Spleen (tissue), 11 donors: ENCODE data around the gene DENND1A. TPM values are rescaled to one million over a fixed set of nuclear protein-coding genes. Genes with fewer than 3 reads are reported as not detected.

Source experiments
- DNase-seq: peaks from one replicate; pipeline ENCODE4 v3.0.0-alpha.2; 2020
- H3K27ac ChIP-seq, 8 donors: fragments of 200-600 bp; sonication (generic) in 7 of 8; 1 replicate in 4 of 8; 2 replicates in 4 of 8; pipeline versions ENCODE4 v1.5.0 to v1.8.0; 2016 to 2021; ENCODE audit warnings: inconsistent platforms in 4 of 8, mild to moderate bottlenecking in 4 of 8, moderate library complexity in 1 of 8
- H3K27me3 ChIP-seq, 7 donors: fragments of 200-600 bp; sonication (generic) in 6 of 7; replicated peaks in 1 of 7; 1 replicate in 4 of 7; 2 replicates in 3 of 7; pipeline versions ENCODE4 v1.5.0 to v1.8.0; 2016 to 2021; ENCODE audit warnings: inconsistent platforms in 3 of 7, mild to moderate bottlenecking in 1 of 7
- H3K36me3 ChIP-seq, 6 donors: fragments of 200-600 bp; sonication (generic) in 5 of 6; 1 replicate in 4 of 6; 2 replicates in 2 of 6; pipeline versions ENCODE4 v1.5.0 to v1.8.0; 2016 to 2021; ENCODE audit warnings: inconsistent platforms in 2 of 6
- H3K4me1 ChIP-seq, 6 donors: fragments of 200-600 bp; sonication (generic) in 5 of 6; 1 replicate in 3 of 6; 2 replicates in 3 of 6; pipeline versions ENCODE4 v1.5.0 to v1.8.0; 2016 to 2021; ENCODE audit warnings: inconsistent platforms in 3 of 6
- H3K4me3 ChIP-seq, 8 donors: fragments of 200-600 bp; sonication (generic) in 7 of 8; 1 replicate in 4 of 8; 2 replicates in 4 of 8; pipeline versions ENCODE4 v1.5.0 to v1.8.0; 2016 to 2021; ENCODE audit warnings: inconsistent platforms in 4 of 8, mild to moderate bottlenecking in 4 of 8, moderate library complexity in 2 of 8
- H3K9me3 ChIP-seq, 8 donors: fragments of 200-600 bp; sonication (generic) in 7 of 8; 1 replicate in 4 of 8; 2 replicates in 4 of 8; pipeline versions ENCODE4 v1.5.0 to v1.8.0; 2016 to 2021; ENCODE audit warnings: inconsistent platforms in 4 of 8
- POLR2A ChIP-seq, 3 donors: fragments of 450-650 bp; IDR thresholded peaks; one replicate each; pipeline ENCODE4 v1.5.1; 2017; ENCODE audit warnings: antibody characterized with exemption in 3 of 3, mild to moderate bottlenecking in 1 of 3
- POLR2AphosphoS5 ChIP-seq, 3 donors: sonication (generic); formaldehyde crosslinking; IDR thresholded peaks; one replicate each; pipeline ENCODE4 v1.5.1; 2017; ENCODE audit warnings: antibody characterized with exemption in 3 of 3
- WGBS, 5 donors: extraction: QIAGEN DNeasy Blood & Tissue Kit in 3 of 5; methylation state at CpG; one replicate each; pipeline versions ENCODE4 v1.1.5 to v1.1.7; 2013 to 2018; 5-methylcytosine and 5-hydroxymethylcytosine counted together
- intact Hi-C: fragments of 100-400 bp; cut with DNase I; formaldehyde crosslinking; loops from one replicate; pipeline ENCODE4 v1.15.0; 2023; ENCODE audit warnings: low total_unique reads
- polyA plus RNA-seq, 3 donors: library from polyadenylated mRNA; stranded (reverse); fragments of 200-250 nt; gene quantifications; one replicate each; pipeline ENCODE4 v1.2.1, GENCODE V29; 2013
- total RNA-seq, 7 donors: library from RNA; depleted of rRNA in 3 of 7; stranded (reverse); fragments of >200 nt in 3 of 7; fragmentation: NEBNext Ultra II Directional in 4 of 7; extraction: Animal tissue kit (Norgen Biotek cat#: 25700) in 4 of 7; gene quantifications; one replicate each; pipeline versions ENCODE4 v1.1.0 to v1.2.1, GENCODE V29; 2016 to 2021
- TF ChIP-seq, protein P1 (sequence below), 11 experiments: fragments of 200-600 bp in 7 of 11; fragments of 450-650 bp in 4 of 11; sonication (generic) in 4 of 11; IDR thresholded peaks in 8 of 11; conservative IDR thresholded peaks in 3 of 11; 1 replicate in 7 of 11; 2 replicates in 4 of 11; pipeline versions ENCODE4 v1.4.0 to v1.8.0; 2016 to 2021; ENCODE audit warnings: antibody characterized with exemption in 11 of 11, inconsistent platforms in 4 of 11, mild to moderate bottlenecking in 1 of 11
- donor health status: healthy with polysubstance abuse.
- donor health status: DM: no; HTN: no; CAD: no; lungs with moderate emphysema.
- donor health status: DM: no; HTN: no; CAD: no.
- donor health status: Bipolar disorder and iron deficiency.
- donor health status: healthy.
- donor health status: DM: no; HTN: no; CAD: no.
- donor health status: DM: yes; HTN: yes; CAD: no.

The DENND1A gene
- total and polyA plus RNA-seq, 10 donors, result 5.4 to 59.3 (median 48.8) TPM

GRCh38 chr9:123660691-123661466 lies 269.0 kb downstream of the DENND1A start:
- Histone ChIP-seq H3K27ac (no peak overlapping the region), H3K4me3 (no peak overlapping the region), H3K27me3 (no peaks in the 10 kb centered on the region), H3K4me1 (peaks cover 0 to 49% (median 18%) of the 10 kb centered on the region in 6 donors), H3K36me3 (peaks cover 0 to 32% (median 5%) of the 10 kb centered on the region in 6 donors), H3K9me3 (peaks cover 0 to 42% (median 32%) of the 10 kb centered on the region in 8 donors)
- intact Hi-C loops, result no loop called here
- WGBS, 5 donors, result 76 to 85% (median 78%) methylated on average over 9 of the region's 9 CpGs
- TF ChIP-seq POLR2A (IDR thresholded peaks at IDR 0.05) (no peak), POLR2AphosphoS5 (IDR thresholded peaks at IDR 0.05) (no peak)
- TF ChIP-seq, protein P1, sequence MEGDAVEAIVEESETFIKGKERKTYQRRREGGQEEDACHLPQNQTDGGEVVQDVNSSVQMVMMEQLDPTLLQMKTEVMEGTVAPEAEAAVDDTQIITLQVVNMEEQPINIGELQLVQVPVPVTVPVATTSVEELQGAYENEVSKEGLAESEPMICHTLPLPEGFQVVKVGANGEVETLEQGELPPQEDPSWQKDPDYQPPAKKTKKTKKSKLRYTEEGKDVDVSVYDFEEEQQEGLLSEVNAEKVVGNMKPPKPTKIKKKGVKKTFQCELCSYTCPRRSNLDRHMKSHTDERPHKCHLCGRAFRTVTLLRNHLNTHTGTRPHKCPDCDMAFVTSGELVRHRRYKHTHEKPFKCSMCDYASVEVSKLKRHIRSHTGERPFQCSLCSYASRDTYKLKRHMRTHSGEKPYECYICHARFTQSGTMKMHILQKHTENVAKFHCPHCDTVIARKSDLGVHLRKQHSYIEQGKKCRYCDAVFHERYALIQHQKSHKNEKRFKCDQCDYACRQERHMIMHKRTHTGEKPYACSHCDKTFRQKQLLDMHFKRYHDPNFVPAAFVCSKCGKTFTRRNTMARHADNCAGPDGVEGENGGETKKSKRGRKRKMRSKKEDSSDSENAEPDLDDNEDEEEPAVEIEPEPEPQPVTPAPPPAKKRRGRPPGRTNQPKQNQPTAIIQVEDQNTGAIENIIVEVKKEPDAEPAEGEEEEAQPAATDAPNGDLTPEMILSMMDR (IDR thresholded peaks at IDR 0.05 in 8 of 11, conservative IDR thresholded peaks at IDR 0.05 in 3 of 11), result no peak
- DNase-seq, result no peak

DNA sequence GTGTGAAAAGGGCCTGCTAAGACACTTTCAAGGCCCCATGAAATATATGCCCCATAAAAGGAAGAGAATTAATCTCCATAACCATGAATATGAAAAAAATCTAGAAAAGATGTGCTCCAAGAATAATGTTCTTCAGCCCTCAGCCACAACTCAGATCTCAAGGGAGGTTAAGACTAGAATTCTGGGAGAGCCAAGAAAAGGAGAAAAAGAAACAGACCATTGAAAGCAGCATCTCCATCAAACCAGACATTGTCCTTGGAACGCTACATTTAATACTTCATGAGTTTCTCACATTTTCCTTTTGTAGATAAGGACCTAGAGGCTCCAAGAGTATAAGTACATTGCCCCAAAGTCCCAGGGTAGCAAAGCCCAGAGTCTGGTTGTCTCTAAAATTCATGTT lies 270.6 kb downstream of the DENND1A start:
- Histone ChIP-seq H3K4me3 (no peak overlapping the region), H3K4me1 (peaks cover 0 to 49% (median 18%) of the 10 kb centered on the region in 6 donors), H3K27ac (peak overlapping the region in 4 of 8 donors; percentile 42 to 65 (median 56)), H3K36me3 (peaks cover 0 to 32% (median 2%) of the 10 kb centered on the region in 6 donors), H3K9me3 (peaks cover 0 to 27% (median 17%) of the 10 kb centered on the region in 8 donors), H3K27me3 (no peaks in the 10 kb centered on the region)
- DNase-seq, result no peak
- intact Hi-C loops, result no loop called here
- WGBS, 5 donors, result 44 to 91% (median 84%) methylated on average over 1 of the region's 1 CpG
- TF ChIP-seq POLR2AphosphoS5 (IDR thresholded peaks at IDR 0.05) (no peak), POLR2A (IDR thresholded peaks at IDR 0.05) (no peak)
- TF ChIP-seq, protein P1 (IDR thresholded peaks at IDR 0.05 in 8 of 11, conservative IDR thresholded peaks at IDR 0.05 in 3 of 11), result no peak

- intact Hi-C loops, result no loop called here
- Histone ChIP-seq H3K4me1 (peaks cover 0 to 49% (median 18%) of the 10 kb centered on the region in 6 donors), H3K27ac (peak overlapping the region in 4 of 8 donors; percentile 42 to 65 (median 56)), H3K27me3 (no peaks in the 10 kb centered on the region), H3K36me3 (peaks cover 0 to 37% (median 2%) of the 10 kb centered on the region in 6 donors), H3K9me3 (peaks cover 0 to 22% (median 12%) of the 10 kb centered on the region in 8 donors), H3K4me3 (no peak overlapping the region)
- DNase-seq, result no peak
- TF ChIP-seq POLR2AphosphoS5 (IDR thresholded peaks at IDR 0.05) (peak in 1 of 3 donors; percentile 14), POLR2A (IDR thresholded peaks at IDR 0.05) (no peak)
- WGBS, 5 donors, result 45 to 66% (median 48%) methylated on average over 3 of the region's 3 CpGs
Measured at GRCh38 chr9:123658792-123659191, 271.1 kb downstream of the DENND1A start.

DNA sequence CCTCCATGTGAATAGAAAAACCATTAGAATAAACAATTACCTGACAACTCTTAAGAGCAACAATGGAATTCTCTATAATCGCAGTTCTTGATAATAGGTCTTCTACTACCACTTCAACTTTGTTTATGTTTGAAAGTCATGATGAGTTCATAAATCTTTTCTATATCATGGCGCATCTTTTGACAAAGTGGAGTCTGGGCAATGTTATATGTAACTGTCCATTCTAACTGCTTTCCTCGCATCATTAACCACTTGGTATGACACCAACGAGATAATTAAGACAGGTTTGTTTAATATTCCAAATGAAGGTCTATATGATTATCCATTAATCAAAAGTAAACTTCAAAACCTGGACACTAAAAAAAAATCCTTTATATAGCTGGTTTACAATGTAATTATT lies 272.0 kb downstream of the DENND1A start:
- intact Hi-C loops, result no loop called here

More for the DNA sequence above, 272.0 kb downstream of the DENND1A start:
- TF ChIP-seq POLR2AphosphoS5 (IDR thresholded peaks at IDR 0.05) (no peak), POLR2A (IDR thresholded peaks at IDR 0.05) (no peak)
- TF ChIP-seq, protein P1 (IDR thresholded peaks at IDR 0.05 in 8 of 11, conservative IDR thresholded peaks at IDR 0.05 in 3 of 11), result no peak
- no peak for DNase-seq
- no peak overlapping the region for H3K27ac ChIP-seq
- H3K4me3 ChIP-seq, result no peak overlapping the region
- peaks cover 0 to 16% (median 9%) of the 10 kb centered on the region in 8 donors for H3K9me3 ChIP-seq
- peaks cover 0 to 42% (median 2%) of the 10 kb centered on the region in 6 donors for H3K36me3 ChIP-seq
- peaks cover 0 to 47% (median 18%) of the 10 kb centered on the region in 6 donors for H3K4me1 ChIP-seq
- 88 to 94% (median 92%) methylated on average over 4 of the region's 4 CpGs for WGBS, 5 donors
- no peaks in the 10 kb centered on the region for H3K27me3 ChIP-seq
